NT2/D1 (cell line): ENCODE measurements around the gene KCTD17.

Experiments used
- SUZ12 ChIP-seq: IDR thresholded peaks from 2 replicates; pipeline ENCODE4 v1.6.1; 2011; ENCODE audit not compliant: insufficient read length, insufficient read depth; ENCODE audit errors: extremely low read depth
- ZNF274 ChIP-seq: IDR thresholded peaks from 2 replicates; pipeline ENCODE4 v1.6.1; 2011; ENCODE audit warnings: mild to moderate bottlenecking, low read depth, low read length

GRCh38 chr22:37016134-37016910 lies 35.2 kb upstream of the KCTD17 start:
- TF ChIP-seq ZNF274 = no peak
- TF ChIP-seq SUZ12 = no peak
